Astrocyte (in vitro differentiated cells and primary cell): Measurements from ENCODE around the gene CAP1. TPM values are rescaled to one million over a fixed set of nuclear protein-coding genes. Genes with fewer than 3 reads are reported as not detected.

ENCODE experiments used
- DNase-seq: peaks from one replicate; pipeline ENCODE4 v3.0.0-alpha.2; 2010; ENCODE audit warnings: low read depth
- FAIRE-seq: peaks from 2 replicates; lab custom pipeline; 2011; peaks lifted over from hg19 to GRCh38; lab: Jason Lieb, UNC
- H2AFZ ChIP-seq: 2 replicates; pipeline ENCODE4 v1.6.0; 2012; ENCODE audit warnings: low read depth, low read length, inconsistent platforms
- H3K27ac ChIP-seq: 2 replicates; pipeline ENCODE4 v1.5.1; 2011; ENCODE audit warnings: low read depth, low read length, inconsistent platforms
- H3K27me3 ChIP-seq: 2 replicates; pipeline ENCODE4 v1.6.0; 2011; ENCODE audit warnings: low read length, inconsistent platforms; ENCODE audit not compliant: insufficient read depth
- H3K36me3 ChIP-seq: 2 replicates; pipeline ENCODE4 v1.5.1; 2011; ENCODE audit warnings: low read length, inconsistent platforms; ENCODE audit not compliant: insufficient read depth
- H3K4me1 ChIP-seq: 2 replicates; pipeline ENCODE4 v1.5.1; 2011; ENCODE audit warnings: low read length, inconsistent platforms; ENCODE audit not compliant: insufficient read depth
- H3K4me2 ChIP-seq: 2 replicates; pipeline ENCODE4 v1.6.0; 2012; ENCODE audit warnings: low read length, inconsistent platforms
- H3K4me3 ChIP-seq: 2 replicates; pipeline ENCODE4 v1.5.1; 2011; ENCODE audit warnings: low read depth, mild to moderate bottlenecking, low read length, inconsistent platforms; ENCODE audit not compliant: insufficient read depth
- H3K79me2 ChIP-seq: 2 replicates; pipeline ENCODE4 v1.6.0; 2012; ENCODE audit warnings: mild to moderate bottlenecking, low read length, inconsistent platforms; ENCODE audit not compliant: insufficient read depth
- H3K9ac ChIP-seq: 2 replicates; pipeline ENCODE4 v1.6.0; 2012; ENCODE audit warnings: mild to moderate bottlenecking, low read length, inconsistent platforms
- H3K9me3 ChIP-seq: 2 replicates; pipeline ENCODE4 v1.5.1; 2012; ENCODE audit warnings: low read depth, mild to moderate bottlenecking, low read length, inconsistent platforms; ENCODE audit not compliant: insufficient read depth
- H4K20me1 ChIP-seq: 2 replicates; pipeline ENCODE4 v1.6.0; 2012; ENCODE audit warnings: low read length, inconsistent platforms; ENCODE audit not compliant: insufficient read depth
- H3K27ac Mint-ChIP-seq: one replicate; pipeline ENCODE4 v1.8.0; 2021; ENCODE audit warnings: mild to moderate bottlenecking, mixed read lengths; ENCODE audit not compliant: unreplicated experiment
- H3K27me3 Mint-ChIP-seq: one replicate; pipeline ENCODE4 v1.8.0; 2021; ENCODE audit warnings: low read depth, mixed read lengths; ENCODE audit not compliant: unreplicated experiment
- H3K36me3 Mint-ChIP-seq: one replicate; pipeline ENCODE4 v1.8.0; 2021; ENCODE audit warnings: low read depth, mixed read lengths; ENCODE audit not compliant: unreplicated experiment
- H3K4me1 Mint-ChIP-seq: one replicate; pipeline ENCODE4 v1.8.0; 2021; ENCODE audit warnings: low read depth, mixed read lengths; ENCODE audit not compliant: unreplicated experiment
- H3K4me3 Mint-ChIP-seq: one replicate; pipeline ENCODE4 v1.8.0; 2021; ENCODE audit warnings: mild to moderate bottlenecking, moderate library complexity, mixed read lengths; ENCODE audit not compliant: unreplicated experiment
- H3K9me3 Mint-ChIP-seq: one replicate; pipeline ENCODE4 v1.8.0; 2021; ENCODE audit warnings: mild to moderate bottlenecking, mixed read lengths; ENCODE audit not compliant: unreplicated experiment
- EZH2 ChIP-seq: IDR thresholded peaks from 2 replicates; pipeline ENCODE4 v1.6.1; 2012; ENCODE audit warnings: mild to moderate bottlenecking, low read length, inconsistent platforms; ENCODE audit not compliant: insufficient read depth
- total RNA-seq: library from RNA; stranded (reverse); gene quantifications from 2 replicates; pipeline ENCODE4 v1.2.1, GENCODE V29; 2021
- TF ChIP-seq, protein P1 (sequence below): IDR thresholded peaks from 2 replicates; pipeline ENCODE4 v1.5.1; 2011; ENCODE audit warnings: low read depth, mild to moderate bottlenecking, inconsistent platforms, low read length, moderate library complexity; ENCODE audit not compliant: insufficient read depth

The CAP1 gene
- total RNA-seq, 1 donor from 2014 or later, result 930 TPM

DNA sequence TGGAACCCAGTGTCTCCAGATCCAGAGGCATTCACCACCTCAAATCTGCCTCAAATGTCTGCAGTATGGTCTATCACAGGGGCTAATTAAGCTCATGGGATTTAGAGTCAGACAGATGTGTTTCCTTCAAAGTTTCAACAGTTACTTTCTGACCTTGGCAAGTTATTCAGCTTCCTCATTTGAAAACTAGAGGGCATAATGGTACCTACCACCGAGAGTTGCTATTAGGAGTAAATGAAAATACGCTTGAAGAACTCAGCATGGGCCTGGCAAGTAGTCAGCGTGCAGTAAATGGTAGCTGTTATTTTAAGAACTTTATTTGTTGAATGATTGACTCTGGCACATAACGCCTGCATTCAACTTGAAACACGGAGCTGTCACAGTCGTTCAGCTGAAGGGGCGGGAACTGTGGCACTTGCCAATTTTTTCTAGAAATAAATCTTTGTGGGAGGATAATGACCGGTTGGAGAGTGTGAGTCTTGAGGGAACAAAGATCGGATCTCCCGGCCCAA lies 1.2 kb upstream of the CAP1 start:
- TF ChIP-seq EZH2, result no peak
- TF ChIP-seq, protein P1, sequence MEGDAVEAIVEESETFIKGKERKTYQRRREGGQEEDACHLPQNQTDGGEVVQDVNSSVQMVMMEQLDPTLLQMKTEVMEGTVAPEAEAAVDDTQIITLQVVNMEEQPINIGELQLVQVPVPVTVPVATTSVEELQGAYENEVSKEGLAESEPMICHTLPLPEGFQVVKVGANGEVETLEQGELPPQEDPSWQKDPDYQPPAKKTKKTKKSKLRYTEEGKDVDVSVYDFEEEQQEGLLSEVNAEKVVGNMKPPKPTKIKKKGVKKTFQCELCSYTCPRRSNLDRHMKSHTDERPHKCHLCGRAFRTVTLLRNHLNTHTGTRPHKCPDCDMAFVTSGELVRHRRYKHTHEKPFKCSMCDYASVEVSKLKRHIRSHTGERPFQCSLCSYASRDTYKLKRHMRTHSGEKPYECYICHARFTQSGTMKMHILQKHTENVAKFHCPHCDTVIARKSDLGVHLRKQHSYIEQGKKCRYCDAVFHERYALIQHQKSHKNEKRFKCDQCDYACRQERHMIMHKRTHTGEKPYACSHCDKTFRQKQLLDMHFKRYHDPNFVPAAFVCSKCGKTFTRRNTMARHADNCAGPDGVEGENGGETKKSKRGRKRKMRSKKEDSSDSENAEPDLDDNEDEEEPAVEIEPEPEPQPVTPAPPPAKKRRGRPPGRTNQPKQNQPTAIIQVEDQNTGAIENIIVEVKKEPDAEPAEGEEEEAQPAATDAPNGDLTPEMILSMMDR, result no peak
- no peak for DNase-seq
- FAIRE-seq, result no peak
- Histone ChIP-seq H3K4me2 (peak overlapping the region; percentile 94), H3K27me3 (no peaks in the 10 kb centered on the region), H3K79me2 (peaks cover 38% of the 10 kb centered on the region), H3K9me3 (no peaks in the 10 kb centered on the region), H2AFZ (peak overlapping the region; percentile 82), H3K9ac (peak overlapping the region; percentile 93), H4K20me1 (peaks cover 36% of the 10 kb centered on the region), H3K36me3 (peaks cover 6% of the 10 kb centered on the region), H3K4me3 (peak overlapping the region; percentile 75), H3K4me1 (peaks cover 38% of the 10 kb centered on the region), H3K27ac (peak overlapping the region; percentile 94)
- Mint-ChIP-seq H3K27me3 (no peaks in the 10 kb centered on the region), H3K36me3 (peaks cover 3% of the 10 kb centered on the region), H3K9me3 (no peaks in the 10 kb centered on the region), H3K4me3 (peak overlapping the region; percentile 94), H3K4me1 (peaks cover 37% of the 10 kb centered on the region), H3K27ac (peak overlapping the region; percentile 96)

DNA sequence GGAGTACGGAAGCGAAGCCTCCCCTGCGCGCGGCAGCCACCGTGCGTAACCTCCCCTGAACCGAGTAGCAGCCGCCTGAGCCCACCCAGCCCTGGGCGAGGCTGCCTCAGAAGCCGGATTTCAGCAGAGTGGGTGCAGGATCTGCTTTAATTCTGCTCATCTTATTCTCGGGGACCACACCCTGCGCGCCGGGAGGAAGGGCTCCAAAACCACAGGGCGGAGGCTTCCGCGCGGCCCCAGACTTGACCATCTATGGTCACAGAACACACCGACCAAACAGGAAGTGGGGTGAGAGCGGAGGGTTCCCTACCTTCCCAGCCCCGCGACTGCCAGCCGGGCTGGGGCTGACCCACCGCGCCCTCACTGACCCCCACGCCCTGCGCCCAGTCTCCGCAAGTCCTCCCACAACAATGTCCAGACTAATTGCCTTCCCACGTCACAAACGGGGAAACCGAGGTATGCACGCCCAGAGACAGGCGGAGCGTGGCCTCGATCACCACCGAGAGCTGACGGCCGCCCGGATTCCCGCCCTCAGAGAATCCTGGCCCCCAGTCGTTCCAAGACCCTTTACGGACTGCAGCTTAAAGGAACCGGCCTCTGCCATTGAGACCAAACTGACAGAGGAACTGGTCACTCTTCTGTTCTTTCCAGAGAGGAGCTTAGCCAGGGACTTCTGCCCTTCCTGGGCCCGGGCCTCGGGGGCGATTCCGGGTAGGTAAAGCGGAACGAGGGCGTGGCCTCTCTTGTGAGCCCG lies 595 bp upstream of the CAP1 start:
- H3K27me3 ChIP-seq, result no peaks in the 10 kb centered on the region
- peaks cover 6% of the 10 kb centered on the region for H3K36me3 ChIP-seq
- peaks cover 39% of the 10 kb centered on the region for H3K4me1 ChIP-seq
- no peak for FAIRE-seq
- Mint-ChIP-seq H3K36me3 (peaks cover 3% of the 10 kb centered on the region), H3K9me3 (no peaks in the 10 kb centered on the region), H3K27me3 (no peaks in the 10 kb centered on the region), H3K4me1 (peaks cover 37% of the 10 kb centered on the region), H3K4me3 (peak overlapping the region; percentile 94), H3K27ac (peak overlapping the region; percentile 96)
- H3K79me2 ChIP-seq, result peaks cover 44% of the 10 kb centered on the region
- no peaks in the 10 kb centered on the region for H3K9me3 ChIP-seq
- peak overlapping the region; percentile 94 for H3K4me2 ChIP-seq
- peak overlapping the region; percentile 94 for H3K27ac ChIP-seq
- H2AFZ ChIP-seq, result peak overlapping the region; percentile 82
- TF ChIP-seq EZH2, result no peak
- TF ChIP-seq, protein P1, result no peak
- H4K20me1 ChIP-seq, result peaks cover 42% of the 10 kb centered on the region
- peak overlapping the region; percentile 93 for H3K9ac ChIP-seq
- H3K4me3 ChIP-seq, result peak overlapping the region; percentile 75
- DNase-seq, result peak; percentile 80

DNA sequence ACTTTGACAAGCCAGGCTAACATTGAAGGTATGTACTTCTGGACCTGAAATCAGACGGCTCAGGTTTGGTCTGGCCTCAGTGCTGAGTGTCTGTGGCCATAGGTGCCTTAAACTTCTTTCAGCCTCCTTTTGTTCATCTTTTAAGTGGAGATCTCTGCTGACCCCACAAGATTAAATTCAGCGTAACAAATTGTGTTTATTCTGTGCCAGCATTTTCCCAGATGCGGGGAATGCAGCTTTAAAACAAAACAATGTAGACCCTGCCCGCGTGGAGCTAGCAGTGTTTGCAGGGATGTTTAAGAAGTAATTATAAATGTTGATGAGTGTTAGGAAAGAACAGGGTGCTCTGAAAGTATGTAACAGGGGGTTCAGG lies 923 bp downstream of the CAP1 start:
- Histone ChIP-seq H3K4me3 (peak overlapping the region; percentile 87), H3K27ac (peak overlapping the region; percentile 74), H3K4me2 (peak overlapping the region; percentile 96), H3K9ac (peak overlapping the region; percentile 95), H2AFZ (no peak overlapping the region), H3K36me3 (peaks cover 11% of the 10 kb centered on the region), H3K79me2 (peaks cover 60% of the 10 kb centered on the region), H4K20me1 (peaks cover 58% of the 10 kb centered on the region), H3K9me3 (no peaks in the 10 kb centered on the region), H3K27me3 (no peaks in the 10 kb centered on the region), H3K4me1 (peaks cover 41% of the 10 kb centered on the region)
- FAIRE-seq (no peak), DNase-seq (no peak)
- TF ChIP-seq EZH2, result no peak
- TF ChIP-seq, protein P1, result no peak
- H3K9me3 Mint-ChIP-seq, result no peaks in the 10 kb centered on the region
- peak overlapping the region; percentile 94 for H3K4me3 Mint-ChIP-seq
- H3K36me3 Mint-ChIP-seq, result peaks cover 8% of the 10 kb centered on the region
- H3K27me3 Mint-ChIP-seq, result no peaks in the 10 kb centered on the region
- H3K4me1 Mint-ChIP-seq, result peaks cover 36% of the 10 kb centered on the region
- peak overlapping the region; percentile 89 for H3K27ac Mint-ChIP-seq
